ENCODE data around the gene CYYR1.

GRCh38 chr21:26425576-26425975 lies 147.5 kb downstream of the CYYR1 start:
- TF ChIP-seq CTCF (conservative IDR thresholded peaks at IDR 0.05 in 1 of 2, IDR thresholded peaks at IDR 0.05 in 1 of 2; ENCODE audit: extremely low read depth in 1 of 2, insufficient read depth in 1 of 2, low read depth in 1 of 2, low read length in 2 of 2) (no peak), EZH2 (IDR thresholded peaks at IDR 0.05; ENCODE audit: borderline replicate concordance, low read length) (no peak)
